CD4-positive, alpha-beta T cell treated with Interleukin-15 for 4 hours (primary cell): ENCODE measurements around the gene TAS2R20.

Experiments
- DNase-seq: peaks from one replicate; pipeline ENCODE4 v3.0.0-alpha.2; 2020; ENCODE audit warnings: low spot score

The TAS2R20 gene

GRCh38 chr12:10959804-10960203, 38.3 kb downstream of the TAS2R20 start:
- no peak for DNase-seq

DNA sequence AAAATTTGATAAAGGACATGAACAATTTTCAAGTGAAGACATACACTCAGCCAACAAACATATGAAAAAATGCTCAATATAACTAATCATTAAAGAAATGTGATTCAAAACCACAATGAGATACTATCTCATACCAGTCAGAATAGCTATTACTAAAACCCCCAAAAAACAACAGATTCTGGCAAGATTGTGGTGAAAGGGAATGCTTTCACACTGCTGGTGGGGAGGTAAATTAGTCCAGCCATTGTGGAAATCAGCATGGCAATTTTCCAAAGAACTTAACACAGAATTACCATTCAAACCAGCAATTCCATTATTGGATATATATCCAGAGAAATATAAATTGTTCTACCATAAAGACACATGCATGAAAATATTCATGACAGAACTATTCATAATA, 40.4 kb downstream of the TAS2R20 start:
- DNase-seq = no peak

DNA sequence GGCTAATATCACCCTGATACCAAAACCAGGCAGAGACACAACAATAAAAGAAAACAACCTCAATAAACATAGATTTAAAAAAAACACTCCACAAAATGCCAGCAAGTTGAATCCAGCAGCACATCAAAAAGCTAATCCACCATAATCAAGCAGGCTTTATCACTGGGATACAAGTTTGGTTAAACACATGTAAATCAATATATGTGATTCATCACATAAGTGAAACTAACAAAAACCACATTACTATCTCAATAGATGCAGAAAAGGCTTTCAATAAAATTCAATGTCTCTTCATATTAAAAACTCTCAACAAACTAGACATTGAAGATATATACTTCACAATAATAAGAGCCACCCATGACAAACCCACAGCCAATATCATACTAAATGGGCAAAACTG, 42.0 kb downstream of the TAS2R20 start:
- DNase-seq = no peak

DNA sequence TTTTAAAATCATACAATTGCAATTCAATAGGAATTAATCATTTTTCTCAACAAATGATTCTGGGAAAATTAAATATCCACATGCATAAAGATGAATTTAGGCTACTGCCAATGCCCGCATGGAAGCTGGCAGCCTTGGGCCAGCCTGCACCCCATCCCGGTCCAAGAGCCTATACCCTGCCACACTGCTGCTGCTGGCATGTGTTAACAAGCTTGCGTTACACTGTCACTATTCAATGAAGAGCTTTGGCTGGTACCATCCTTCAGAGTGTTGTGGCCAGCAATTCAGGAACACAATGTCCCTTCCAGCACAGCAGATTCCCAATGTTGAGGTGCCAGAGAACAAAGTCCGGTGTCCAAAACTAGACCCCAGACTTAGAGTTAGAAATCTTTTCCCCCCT, 45.5 kb downstream of the TAS2R20 start:
- no peak for DNase-seq
